Measurements from ENCODE around the gene CAPN2.

- TF ChIP-seq YY1 (IDR thresholded peaks at IDR 0.05; ENCODE audit: low read depth) (no peak), RAD21 (IDR thresholded peaks at IDR 0.05; ENCODE audit: low read depth) (no peak), TAF1 (IDR thresholded peaks at IDR 0.05; ENCODE audit: low read depth) (no peak), TEAD4 (IDR thresholded peaks at IDR 0.05) (no peak), CEBPB (IDR thresholded peaks at IDR 0.05) (no peak), CREB1 (IDR thresholded peaks at IDR 0.05; ENCODE audit: low read depth) (no peak), TCF12 (IDR thresholded peaks at IDR 0.05; ENCODE audit: low read depth) (no peak), FOXM1 (IDR thresholded peaks at IDR 0.05; ENCODE audit: borderline replicate concordance, low read depth) (no peak), REST (IDR thresholded peaks at IDR 0.05; ENCODE audit: low read depth) (no peak), EGR1 (IDR thresholded peaks at IDR 0.05) (no peak), NFIC (IDR thresholded peaks at IDR 0.05) (no peak), EP300 (IDR thresholded peaks at IDR 0.05; ENCODE audit: borderline replicate concordance) (no peak), ZBTB7A (IDR thresholded peaks at IDR 0.05; ENCODE audit: low read depth) (no peak)
- TF ChIP-seq, protein P1, sequence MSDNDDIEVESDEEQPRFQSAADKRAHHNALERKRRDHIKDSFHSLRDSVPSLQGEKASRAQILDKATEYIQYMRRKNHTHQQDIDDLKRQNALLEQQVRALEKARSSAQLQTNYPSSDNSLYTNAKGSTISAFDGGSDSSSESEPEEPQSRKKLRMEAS (IDR thresholded peaks at IDR 0.05), result no peak
Observed at GRCh38 chr1:223763251-223763650, 50.9 kb downstream of the CAPN2 start.

Data from Ishikawa (cell line).